Central memory CD4-positive, alpha-beta T cell (primary cell): ENCODE results near the gene PLTP.
"Not testable (repeated sequence)": the region's sequence is repeated elsewhere in the genome, so short reads cannot be mapped to it uniquely, and the experiment has no call there.

Source experiments
- DNase-seq: peaks from one replicate; pipeline ENCODE4 v3.0.0; 2022

PLTP gene

GRCh38 chr20:45944151-45944964 is 32.4 kb upstream of the PLTP start:
- DNase-seq = no peak

- DNase-seq = no peak
Observed at GRCh38 chr20:45943613-45944012, 31.7 kb upstream of the PLTP start.

DNA sequence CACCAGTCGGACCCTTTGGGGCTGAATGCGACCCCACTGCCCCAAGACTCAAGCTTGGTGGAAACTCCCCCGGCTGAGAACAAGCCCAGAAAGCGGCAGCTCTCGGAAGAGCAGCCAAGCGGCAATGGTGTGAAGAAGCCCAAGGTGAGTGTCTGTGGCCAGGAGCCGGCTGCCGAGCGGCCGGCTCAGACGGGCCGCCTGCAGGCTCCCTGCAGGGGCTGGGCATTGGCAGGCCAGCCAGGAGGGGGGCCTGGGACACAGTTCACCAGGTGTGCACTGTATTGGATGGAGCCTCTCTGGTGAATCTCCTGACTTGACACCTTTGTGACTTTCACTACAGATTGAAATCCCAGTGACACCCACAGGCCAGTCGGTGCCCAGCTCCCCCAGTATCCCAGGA is 28.5 kb upstream of the PLTP start:
- DNase-seq = no peak

DNA sequence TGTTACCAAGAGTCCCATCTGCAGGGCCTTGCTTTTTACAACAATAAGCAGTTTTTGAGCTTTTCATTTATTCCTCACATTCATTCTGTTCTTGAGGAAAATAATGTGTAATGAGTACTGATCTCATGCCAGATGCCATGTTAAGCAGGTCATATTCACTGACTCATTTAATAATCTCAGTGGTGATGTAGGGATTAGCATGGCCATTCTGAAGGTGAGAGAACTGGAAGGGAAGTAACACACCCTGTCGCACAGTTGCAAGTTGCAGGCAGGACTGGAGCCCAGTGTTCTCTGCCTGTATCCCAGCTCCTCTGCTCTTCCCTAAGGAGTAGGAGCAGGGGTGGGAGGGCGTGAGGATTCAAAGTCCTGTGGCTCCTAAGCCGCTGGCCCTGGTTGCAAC is 28.1 kb upstream of the PLTP start:
- no peak for DNase-seq

DNA sequence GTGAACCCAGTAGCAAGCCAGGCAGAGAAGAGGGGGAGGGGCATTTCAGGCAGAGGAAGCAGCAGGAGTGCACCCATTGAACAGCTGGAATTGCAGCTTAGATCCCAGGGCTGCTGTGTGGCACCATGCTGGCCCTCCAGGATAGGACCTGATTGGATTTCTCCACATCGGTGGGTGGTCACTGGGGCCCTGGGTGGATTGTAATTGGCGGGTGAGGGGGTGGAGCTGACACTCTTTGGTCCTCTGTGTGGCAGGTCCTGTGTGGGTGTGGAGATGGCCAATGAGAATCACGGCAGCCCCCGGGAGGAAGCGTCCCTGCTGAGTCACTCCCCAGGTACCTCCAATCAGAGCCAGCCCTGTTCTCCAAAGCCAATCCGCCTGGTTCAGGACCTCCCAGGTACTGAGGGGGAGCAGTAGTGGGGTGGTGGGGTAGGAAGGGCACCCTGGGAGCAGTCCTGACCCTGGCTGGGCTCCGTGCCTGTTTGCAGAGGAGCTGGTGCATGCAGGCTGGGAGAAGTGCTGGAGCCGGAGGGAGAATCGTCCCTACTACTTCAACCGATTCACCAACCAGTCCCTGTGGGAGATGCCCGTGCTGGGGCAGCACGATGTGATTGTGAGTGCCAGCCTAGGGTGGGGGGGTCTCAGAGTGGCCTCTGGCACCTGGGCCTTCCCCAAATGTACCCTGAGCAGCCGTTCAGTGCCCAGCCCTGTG is 26.9 kb upstream of the PLTP start:
- DNase-seq = no peak

DNA sequence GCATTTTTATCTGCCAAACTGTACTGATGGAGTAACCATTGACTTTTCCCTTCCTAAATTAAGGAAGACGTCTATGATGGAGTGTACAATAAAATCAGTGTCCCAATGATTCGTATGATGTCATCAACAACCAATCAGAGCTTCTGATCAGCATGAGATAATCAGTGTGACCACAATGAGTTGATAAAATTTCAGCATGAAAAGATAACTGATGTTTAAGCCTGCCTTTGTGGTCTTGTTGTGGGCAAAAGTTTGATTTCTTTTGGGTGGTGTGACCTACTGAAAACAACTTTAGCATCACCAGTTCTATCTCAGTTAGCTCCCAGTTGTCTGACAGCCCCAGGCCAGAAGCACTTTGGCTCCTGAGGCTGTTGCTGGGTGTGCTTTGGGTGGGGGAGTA is 25.8 kb upstream of the PLTP start:
- no peak for DNase-seq

DNA sequence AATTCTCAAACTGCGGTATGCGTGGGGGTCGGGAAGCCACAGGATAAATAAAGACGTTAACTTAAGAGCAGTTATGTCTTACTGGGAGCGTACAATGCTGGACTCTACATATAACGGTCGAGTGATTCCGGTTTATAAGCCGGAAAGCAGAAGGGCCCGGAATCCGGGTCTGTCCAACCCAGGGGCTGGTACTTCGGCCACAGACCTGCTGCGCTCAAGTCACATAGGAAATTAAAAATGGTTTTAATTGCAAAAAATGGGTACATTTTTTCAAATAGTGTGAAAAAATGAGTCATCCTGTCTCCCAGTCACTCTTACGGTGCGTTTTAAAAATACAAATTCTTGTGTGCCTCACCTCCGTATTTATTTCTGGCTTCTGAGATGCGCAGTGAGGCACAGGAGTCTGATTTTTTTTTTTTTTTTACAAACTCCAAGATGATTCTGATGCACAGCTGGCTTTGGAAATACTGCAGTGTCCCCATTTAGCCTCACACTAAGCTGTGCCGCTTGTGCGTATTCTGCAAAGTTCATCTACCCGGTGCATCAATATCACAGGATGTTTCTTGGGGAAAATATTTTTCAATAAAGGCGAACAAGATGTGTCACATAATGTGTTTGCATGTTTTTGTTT is 23.6 kb upstream of the PLTP start:
- no peak for DNase-seq

DNA sequence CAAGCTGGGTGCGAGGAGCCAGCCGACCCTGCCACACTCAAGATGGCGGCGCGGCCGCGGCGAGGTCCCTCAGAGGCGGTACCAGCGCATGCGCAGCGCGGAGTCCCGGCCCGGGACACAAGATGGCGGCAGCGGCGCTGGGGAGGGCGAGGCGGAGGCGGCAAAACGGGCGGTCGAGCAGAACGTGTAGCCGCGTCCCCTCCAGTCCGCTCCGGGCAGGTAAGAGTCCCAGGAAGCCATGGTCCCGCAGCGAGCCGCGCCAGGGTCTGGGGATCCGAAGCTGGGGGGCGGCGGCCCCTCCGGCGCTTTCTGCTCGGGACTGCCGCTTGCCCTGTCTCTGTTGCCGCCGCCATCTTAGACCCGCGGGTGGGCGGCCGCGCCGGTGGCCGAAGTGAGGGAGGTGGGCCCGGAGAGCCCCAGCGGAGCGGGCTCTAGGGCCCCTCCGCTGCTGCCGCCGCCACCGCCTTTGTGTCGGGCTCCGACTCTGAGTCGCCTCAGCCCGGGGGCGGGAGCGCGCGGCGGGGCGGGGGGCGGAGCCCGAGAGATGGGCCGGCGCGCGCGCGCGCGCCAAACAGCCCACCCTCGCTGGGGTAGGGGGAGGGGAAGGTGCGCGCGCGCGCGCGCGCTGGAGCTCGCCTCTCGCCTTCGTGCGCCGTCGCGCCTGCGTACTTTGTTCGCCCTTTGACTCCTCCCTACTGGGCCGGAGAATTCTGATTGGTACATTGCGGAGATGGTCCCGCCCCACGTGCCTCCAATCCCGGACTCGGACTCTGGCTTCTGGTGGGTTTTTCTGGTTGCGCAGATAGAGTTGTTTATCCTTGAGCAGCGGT is 22.8 kb upstream of the PLTP start, which contains the start of gene PCIF1:
PCIF1 (plus strand) TSS at position 98 of the 830 bp plus-strand sequence. CDS start 4,317 bp downstream, outside the sequence.
- peak; percentile 98 for DNase-seq

DNA sequence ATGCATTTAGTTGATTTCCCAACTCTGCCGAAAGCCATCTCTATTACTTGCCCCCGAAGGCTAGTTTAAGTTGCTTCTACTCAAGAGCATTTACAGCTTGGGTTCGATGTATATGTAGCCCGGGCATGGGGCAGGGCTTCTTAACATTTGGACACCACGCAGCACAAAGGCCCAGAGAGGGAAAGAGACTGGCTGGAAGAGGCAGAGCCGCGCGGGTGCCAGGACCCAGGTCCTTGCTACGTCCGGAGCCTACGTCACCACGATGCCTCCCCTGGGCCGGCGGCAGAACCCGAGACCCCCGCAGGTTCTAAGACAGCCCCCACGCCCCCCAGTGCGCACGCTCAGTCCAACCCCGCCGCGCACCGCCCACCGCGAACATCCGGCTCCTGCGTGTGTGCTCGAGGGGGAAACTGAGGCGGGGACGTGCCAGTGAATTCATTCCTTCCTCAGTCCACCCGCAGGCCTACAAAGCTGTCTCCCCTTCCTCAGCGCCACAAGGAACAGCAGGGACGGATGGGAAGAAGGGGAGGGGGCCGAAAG is 22.2 kb upstream of the PLTP start:
- no peak for DNase-seq

DNA sequence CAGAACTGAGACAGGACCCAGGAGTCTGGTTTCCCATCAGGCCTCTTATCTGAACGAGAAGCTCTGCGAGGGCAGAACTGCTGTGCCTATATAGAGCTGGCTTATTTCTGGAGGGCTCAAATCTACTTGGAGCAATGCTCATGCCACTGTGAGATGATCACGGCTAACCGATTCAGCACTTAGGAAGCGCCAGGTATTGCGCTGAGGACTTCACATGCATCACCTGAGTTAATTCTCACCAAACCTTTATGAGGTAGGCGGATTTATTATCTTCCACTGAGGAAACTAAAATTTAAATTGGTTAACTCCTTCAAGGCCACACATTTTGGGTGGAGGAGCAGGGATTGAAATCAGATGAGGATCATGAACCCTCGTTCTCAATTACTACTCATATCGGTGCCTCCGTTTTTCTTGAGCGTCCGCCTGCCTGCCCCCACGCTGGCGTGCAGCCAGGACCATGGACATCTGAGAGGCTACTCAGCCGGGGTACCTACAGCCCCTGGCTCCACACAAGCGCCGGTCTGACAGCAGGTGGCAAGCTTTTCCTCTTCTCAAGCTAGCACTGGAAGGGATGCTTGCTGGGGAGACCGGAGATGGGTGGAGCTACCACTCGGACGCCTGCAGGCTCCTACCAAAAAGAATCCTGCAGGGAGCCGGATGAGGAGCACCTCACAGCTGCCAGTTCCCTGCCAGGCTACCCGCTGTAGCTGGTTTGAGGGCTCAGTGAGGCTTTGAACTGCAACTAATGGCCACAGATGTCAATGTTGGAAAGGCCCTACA is 21.5 kb upstream of the PLTP start:
- peak; percentile 50 for DNase-seq

GRCh38 chr20:45931680-45932079 is 19.7 kb upstream of the PLTP start:
- DNase-seq = not testable (repeated sequence)

- no peak for DNase-seq
Observed at GRCh38 chr20:45927071-45927878, 15.3 kb upstream of the PLTP start.

DNA sequence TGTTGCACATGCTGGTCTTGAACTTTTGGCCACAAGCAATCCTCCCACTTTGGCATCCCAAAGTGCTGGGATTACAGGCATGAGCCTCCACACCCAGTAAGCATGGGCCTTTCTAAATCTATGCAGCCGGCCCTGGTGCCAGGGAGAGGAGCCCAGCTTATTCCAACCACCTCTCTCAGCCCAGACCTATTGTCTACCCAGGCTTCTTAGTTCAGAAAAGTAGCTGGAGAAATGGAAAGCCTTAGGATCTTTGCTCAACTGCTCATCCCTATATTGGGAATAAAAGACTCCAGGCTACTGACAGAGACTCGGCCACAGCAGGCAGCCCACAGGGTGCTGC is 14.7 kb upstream of the PLTP start:
- DNase-seq = no peak

GRCh38 chr20:45925821-45926506 is 14.0 kb upstream of the PLTP start:
- no peak for DNase-seq

- DNase-seq = no peak
Observed at GRCh38 chr20:45924391-45925261, 12.7 kb upstream of the PLTP start.

DNA sequence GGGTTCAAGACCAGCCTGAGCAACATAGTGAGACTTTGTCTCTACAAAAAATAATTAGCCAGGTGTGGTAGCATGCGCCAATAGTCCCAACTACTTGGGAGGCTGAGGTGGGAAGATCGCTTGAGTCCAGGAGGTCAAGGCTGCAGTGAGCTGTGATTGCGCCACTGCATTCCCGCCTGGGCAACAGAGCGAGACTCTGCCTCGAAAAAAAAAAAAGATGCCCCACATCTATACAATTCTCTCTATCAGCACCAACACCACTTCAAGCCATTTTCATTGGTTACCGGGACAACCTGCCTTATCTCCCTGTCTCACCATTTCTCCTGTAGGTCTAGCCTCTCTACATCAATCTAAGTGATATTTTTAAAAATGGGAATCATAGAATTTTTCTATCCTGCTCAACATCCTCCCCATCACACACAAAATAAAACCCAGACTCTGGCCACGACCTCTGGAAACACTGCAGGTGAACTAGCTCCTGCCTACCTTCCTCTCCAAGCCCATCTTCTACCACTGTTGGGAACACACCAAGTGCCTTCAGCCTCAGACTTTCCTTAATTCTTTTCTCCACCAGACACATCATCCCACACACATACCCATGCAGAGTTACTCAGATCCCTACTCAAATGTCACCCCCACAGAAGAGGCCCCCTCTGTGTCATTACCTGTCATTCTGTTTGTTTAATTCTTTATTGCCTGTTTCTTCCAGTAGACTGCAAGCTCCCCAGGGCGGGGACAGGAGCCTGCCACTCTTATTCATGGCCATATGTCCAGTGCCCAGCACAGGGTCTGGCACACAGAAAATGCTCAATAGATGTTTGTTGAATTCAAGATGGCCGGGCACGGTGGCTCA is 9.6 kb upstream of the PLTP start:
- DNase-seq = no peak

GRCh38 chr20:45920462-45921336 is 8.7 kb upstream of the PLTP start:
- DNase-seq = no peak
